PC-3 (cell line): ENCODE measurements around the gene HSF4. TPM values are rescaled to one million over a fixed set of nuclear protein-coding genes. Genes with fewer than 3 reads are reported as not detected.
A peak's percentile ranks its signal among the peaks of the same experiment; 100 is the strongest.

ENCODE experiments used
- ATAC-seq: fragments of 200-7000 bp; cut with Tn5 transposase; 2 replicates; pipeline ENCODE4 v1.9.1; 2020; ENCODE audit warnings: mild to moderate bottlenecking, moderate library complexity
- BruUV-seq: library from RNA; stranded (reverse); fragments of 400-500 nt; replicated peaks from 2 replicates; lab custom pipeline; 2021; lab: Mats Ljungman, UMichigan
- CTCF ChIA-PET: fragments of 300-600 bp; sonication (Branson Sonifier 250); formaldehyde crosslinking; loops from one replicate; lab custom pipeline; 2022; ENCODE audit warnings: antibody characterized with exemption; lab: Charles Lee
- POLR2A ChIA-PET: fragments of 300-600 bp; sonication (Branson Sonifier 250); formaldehyde crosslinking; loops from one replicate; lab custom pipeline; 2022; ENCODE audit warnings: antibody characterized with exemption; ENCODE audit not compliant: unreplicated experiment; lab: Charles Lee
- DNase-seq: peaks from one replicate; pipeline ENCODE4 v3.0.0-alpha.2; 2015
- H2AFZ ChIP-seq: fragments of 300-600 bp; sonication (generic); 2 replicates; pipeline ENCODE4 v1.6.0; 2016; ENCODE audit warnings: antibody characterized with exemption, low read length
- H3F3A ChIP-seq: fragments of 300-600 bp; sonication (generic); one replicate; pipeline ENCODE4 v1.6.0; 2017; ENCODE audit warnings: antibody characterized with exemption, low read length, control low read depth, mild to moderate bottlenecking; ENCODE audit not compliant: unreplicated experiment
- H3K27ac ChIP-seq: fragments of 300-600 bp; sonication (generic); 2 replicates; pipeline ENCODE4 v1.5.1; 2016; ENCODE audit warnings: mild to moderate bottlenecking, low read length
- H3K27me3 ChIP-seq: fragments of 300-600 bp; sonication (generic); 2 replicates; pipeline ENCODE4 v1.6.1; 2016; ENCODE audit warnings: low read length, mixed read lengths
- H3K36me3 ChIP-seq: fragments of 300-600 bp; sonication (generic); 2 replicates; pipeline ENCODE4 v1.6.1; 2016; ENCODE audit warnings: low read depth, mixed run types, low read length, mixed read lengths
- H3K4me1 ChIP-seq: fragments of 300-600 bp; sonication (generic); 2 replicates; pipeline ENCODE4 v1.5.1; 2016; ENCODE audit warnings: low read length; ENCODE audit not compliant: insufficient read depth
- H3K4me2 ChIP-seq: fragments of 300-600 bp; sonication (generic); 2 replicates; pipeline ENCODE4 v1.6.0; 2016; ENCODE audit warnings: low read length
- H3K4me3 ChIP-seq: fragments of 300-600 bp; sonication (generic); 2 replicates; pipeline ENCODE4 v1.5.1; 2016; ENCODE audit warnings: mild to moderate bottlenecking, low read length, mixed read lengths
- H3K79me2 ChIP-seq: fragments of 300-600 bp; sonication (generic); 2 replicates; pipeline ENCODE4 v1.6.1; 2017; ENCODE audit warnings: low read length, mixed read lengths
- H3K9ac ChIP-seq: fragments of 300-600 bp; sonication (generic); 2 replicates; pipeline ENCODE4 v1.6.0; 2016; ENCODE audit warnings: mild to moderate bottlenecking, low read length
- H3K9me2 ChIP-seq: fragments of 300-600 bp; sonication (generic); replicated peaks from 2 replicates; pipeline ENCODE4 v1.6.1; 2016; ENCODE audit warnings: mixed run types, low read length, mixed read lengths
- H3K9me3 ChIP-seq: fragments of 300-600 bp; sonication (generic); 2 replicates; pipeline ENCODE4 v1.6.1; 2016; ENCODE audit warnings: low read length, mixed read lengths
- H4K20me1 ChIP-seq: fragments of 300-600 bp; sonication (generic); 2 replicates; pipeline ENCODE4 v1.6.1; 2016; ENCODE audit warnings: low read length, mixed read lengths
- CTCF ChIP-seq: fragments of 300-600 bp; sonication (generic); conservative IDR thresholded peaks from 2 replicates; pipeline ENCODE4 v1.5.1; 2017; ENCODE audit warnings: antibody characterized with exemption, low read depth, mild to moderate bottlenecking, low read length
- EZH2 ChIP-seq: fragments of 300-600 bp; sonication (generic); IDR thresholded peaks from one replicate; pipeline ENCODE4 v1.6.1; 2017; ENCODE audit warnings: antibody characterized with exemption, mild to moderate bottlenecking, low read length; ENCODE audit not compliant: unreplicated experiment
- EZH2phosphoT487 ChIP-seq: fragments of 300-600 bp; sonication (generic); IDR thresholded peaks from 2 replicates; pipeline ENCODE4 v1.6.1; 2018; ENCODE audit warnings: mild to moderate bottlenecking, antibody characterized with exemption, low read length, borderline replicate concordance
- intact Hi-C: fragments of 100-400 bp; cut with micrococcal nuclease; formaldehyde crosslinking; loops from 2 replicates; pipeline ENCODE4 v1.9.0; 2023
- total RNA-seq: library from RNA; depleted of rRNA; stranded (reverse); fragments of >200 nt; gene quantifications from 2 replicates; pipeline ENCODE4 v1.2.3, GENCODE V29; 2014

The HSF4 gene
- total RNA-seq, 1 experiment from 2014 or later, result 20.6 TPM

DNA sequence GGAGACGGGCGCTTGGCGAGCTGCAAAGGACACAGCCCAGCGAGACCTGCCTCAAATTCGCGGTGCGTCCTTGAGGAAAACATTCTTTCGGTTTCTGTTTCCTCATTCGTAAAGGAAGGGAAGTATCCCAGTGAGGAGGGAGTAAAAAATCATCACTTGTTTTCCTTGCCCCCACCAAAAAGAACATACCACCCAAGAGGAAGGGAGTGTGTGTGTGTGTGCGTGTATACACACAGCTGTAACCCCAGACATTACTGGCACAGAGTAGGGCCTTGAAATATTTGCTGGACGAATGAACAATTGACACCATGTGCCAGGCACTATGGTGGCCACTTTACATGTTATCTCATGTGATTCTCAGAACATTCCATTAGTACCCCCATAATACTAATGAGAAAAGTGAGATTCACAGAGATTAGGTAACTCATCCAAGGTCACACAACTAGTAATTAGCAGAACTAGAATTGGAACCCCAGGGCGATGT, 21.1 kb downstream of the HSF4 start:
- ATAC-seq (no peak), DNase-seq (no peak)
- Histone ChIP-seq H3K4me2 (peak overlapping the region; percentile 89), H4K20me1 (no peaks in the 10 kb centered on the region), H3K4me1 (peaks cover 39% of the 10 kb centered on the region), H3F3A (no peaks in the 10 kb centered on the region), H3K9ac (no peak overlapping the region), H2AFZ (no peak overlapping the region), H3K9me2 (no peaks in the 10 kb centered on the region), H3K27ac (no peak overlapping the region), H3K79me2 (peaks cover 23% of the 10 kb centered on the region), H3K27me3 (no peaks in the 10 kb centered on the region), H3K4me3 (peak overlapping the region; percentile 79; the same call in 1 of the 2 replicates), H3K9me3 (no peaks in the 10 kb centered on the region), H3K36me3 (no peaks in the 10 kb centered on the region)
- intact Hi-C loops, result loop anchor here (1.0 kb wide), 1 partner anchor 231 kb away; no protein-coding TSS in a partner anchor
- TF ChIP-seq CTCF, result no peak
- no peak for TF ChIP-seq EZH2phosphoT487
- no peak for TF ChIP-seq EZH2
- BruUV-seq, result no TSS peak
- CTCF ChIA-PET, result interaction anchor here (0.7 to 1.5 kb wide), 4 partner anchors 26 to 168 kb away, joined by 3 to 5 read pairs (median 4); partner anchors contain the start of genes FBXL8 and TRADD
- POLR2A ChIA-PET, result no interaction called here

- Histone ChIP-seq H3K4me1 (peaks cover 34% of the 10 kb centered on the region), H3K27me3 (no peaks in the 10 kb centered on the region), H3K4me3 (no peak overlapping the region), H3F3A (no peaks in the 10 kb centered on the region), H3K9ac (no peak overlapping the region), H3K9me3 (no peaks in the 10 kb centered on the region), H3K4me2 (peak overlapping the region; percentile 34), H3K9me2 (no peaks in the 10 kb centered on the region), H2AFZ (no peak overlapping the region), H3K36me3 (no peaks in the 10 kb centered on the region), H4K20me1 (no peaks in the 10 kb centered on the region), H3K79me2 (peaks cover 17% of the 10 kb centered on the region), H3K27ac (no peak overlapping the region)
- POLR2A ChIA-PET, result no interaction called here
- no TSS peak for BruUV-seq
- intact Hi-C loops, result no loop called here
- no peak for ATAC-seq
- TF ChIP-seq EZH2phosphoT487 (no peak), CTCF (no peak), EZH2 (no peak)
- CTCF ChIA-PET, result no interaction called here
- peak; percentile 49 for DNase-seq
Measured at GRCh38 chr16:67186550-67186950, 22.0 kb downstream of the HSF4 start.

DNA sequence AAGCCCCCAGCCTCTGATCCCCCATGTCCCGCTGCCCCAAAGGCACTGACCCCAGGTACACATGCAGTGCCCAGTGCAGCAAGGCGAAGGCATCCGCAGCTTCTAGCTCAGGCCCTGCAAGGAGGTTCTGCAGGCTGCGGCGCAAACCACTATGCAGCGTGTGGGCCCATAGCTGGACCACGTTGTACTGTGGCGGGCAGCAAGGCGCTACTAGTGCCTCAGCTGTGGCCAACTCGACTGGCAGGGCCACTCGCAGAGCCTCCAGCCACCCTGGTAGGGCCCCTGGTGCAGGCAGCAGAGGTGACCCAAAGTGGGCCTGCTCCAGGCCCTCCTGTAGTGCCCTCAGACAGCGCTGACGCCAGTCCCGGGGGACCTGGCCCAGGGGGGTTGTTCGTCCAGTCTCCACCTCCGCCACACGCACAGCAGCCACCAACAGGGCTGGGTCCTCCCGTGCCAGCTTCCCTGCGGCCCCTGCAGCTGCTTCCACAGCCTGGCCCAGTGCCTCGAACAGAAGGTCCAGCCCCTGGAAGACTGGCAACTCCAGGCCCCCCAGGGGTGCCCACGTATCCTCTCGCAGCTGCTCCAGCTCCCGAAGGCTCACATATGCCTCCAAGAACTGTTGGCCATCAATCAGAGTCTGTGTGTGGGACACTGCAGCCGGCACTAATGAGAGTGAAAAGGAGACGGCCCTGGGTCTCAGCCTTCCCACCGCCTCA, 22.8 kb downstream of the HSF4 start:
- H3K4me2 ChIP-seq, result no peak overlapping the region
- no TSS peak for BruUV-seq
- H4K20me1 ChIP-seq, result no peaks in the 10 kb centered on the region
- H3K27ac ChIP-seq, result no peak overlapping the region
- H3K79me2 ChIP-seq, result peaks cover 14% of the 10 kb centered on the region
- intact Hi-C loops, result no loop called here
- ChIA-PET CTCF (no interaction called here), POLR2A (no interaction called here)
- H3K27me3 ChIP-seq, result no peaks in the 10 kb centered on the region
- no peaks in the 10 kb centered on the region for H3F3A ChIP-seq
- ATAC-seq (no peak), DNase-seq (no peak)
- H3K9ac ChIP-seq, result no peak overlapping the region
- H2AFZ ChIP-seq, result no peak overlapping the region
- no peaks in the 10 kb centered on the region for H3K9me2 ChIP-seq
- peaks cover 29% of the 10 kb centered on the region for H3K4me1 ChIP-seq
- H3K9me3 ChIP-seq, result no peaks in the 10 kb centered on the region
- H3K36me3 ChIP-seq, result no peaks in the 10 kb centered on the region
- no peak overlapping the region for H3K4me3 ChIP-seq
- TF ChIP-seq CTCF, result no peak
- no peak for TF ChIP-seq EZH2
- no peak for TF ChIP-seq EZH2phosphoT487
